Activated effector memory CD4-positive, alpha-beta T cell treated with anti-CD3 and anti-CD28 coated beads, Interleukin-2, amount 50 U/mL, for 16 hours (primary cell): ENCODE data around the gene PDXP.

Source experiments
- DNase-seq: peaks from one replicate; pipeline ENCODE4 v3.0.0-alpha.2; 2020

Gene PDXP

GRCh38 chr22:37629928-37630327 lies 28.6 kb upstream of the PDXP start:
- no peak for DNase-seq

GRCh38 chr22:37630839-37631435 lies 27.6 kb upstream of the PDXP start:
- DNase-seq: no peak

- DNase-seq: no peak
Measured at GRCh38 chr22:37631448-37632173, 26.9 kb upstream of the PDXP start.

GRCh38 chr22:37632174-37633088 lies 26.1 kb upstream of the PDXP start:
- no peak for DNase-seq

- DNase-seq: peak; percentile 78
Measured at GRCh38 chr22:37633089-37633624, 25.4 kb upstream of the PDXP start.

GRCh38 chr22:37633625-37634416 lies 24.7 kb upstream of the PDXP start:
- DNase-seq: peak; percentile 83

- peak; percentile 72 for DNase-seq
Measured at GRCh38 chr22:37634417-37634924, 24.1 kb upstream of the PDXP start.

GRCh38 chr22:37635157-37635556 lies 23.4 kb upstream of the PDXP start:
- no peak for DNase-seq

- no peak for DNase-seq
Measured at GRCh38 chr22:37636186-37636948, 22.2 kb upstream of the PDXP start.

GRCh38 chr22:37636949-37637273 lies 21.6 kb upstream of the PDXP start:
- DNase-seq: no peak

- DNase-seq: peak; percentile 78
Measured at GRCh38 chr22:37638391-37639069, 20.0 kb upstream of the PDXP start.

GRCh38 chr22:37639070-37639760 lies 19.3 kb upstream of the PDXP start, which contains the start of gene SH3BP1:
Gene SH3BP1, plus strand, starts transcription at chr22:37639669. Its CDS starts 119 bp downstream, at chr22:37639788.
- DNase-seq: peak; percentile 86

GRCh38 chr22:37639771-37640590 lies 18.5 kb upstream of the PDXP start:
- peak; percentile 76 for DNase-seq

GRCh38 chr22:37640591-37641560 lies 17.6 kb upstream of the PDXP start:
- peak; percentile 69 for DNase-seq

GRCh38 chr22:37641561-37641949 lies 17.0 kb upstream of the PDXP start:
- no peak for DNase-seq

- peak; percentile 95 for DNase-seq
Measured at GRCh38 chr22:37643225-37643847, 15.2 kb upstream of the PDXP start.

- DNase-seq: no peak
Measured at GRCh38 chr22:37647317-37647716, 11.2 kb upstream of the PDXP start.

GRCh38 chr22:37647928-37648327 lies 10.6 kb upstream of the PDXP start:
- no peak for DNase-seq
